Activated effector memory CD4-positive, alpha-beta T cell treated with anti-CD3 and anti-CD28 coated beads, Interleukin-2, amount 50 U/mL, for 16 hours (primary cell): ENCODE results near the gene RAB40A.

Experiments used
- DNase-seq: peaks from one replicate; pipeline ENCODE4 v3.0.0-alpha.2; 2020

RAB40A gene

GRCh38 chrX:103519389-103519788, at the start of gene RAB40A:
Gene RAB40A (minus strand): TSS chrX:103519489. CDS start chrX:103500756, 18,733 bp downstream.
- no peak for DNase-seq

GRCh38 chrX:103565752-103566151, 46.5 kb upstream of the RAB40A start:
- DNase-seq: no peak

DNA sequence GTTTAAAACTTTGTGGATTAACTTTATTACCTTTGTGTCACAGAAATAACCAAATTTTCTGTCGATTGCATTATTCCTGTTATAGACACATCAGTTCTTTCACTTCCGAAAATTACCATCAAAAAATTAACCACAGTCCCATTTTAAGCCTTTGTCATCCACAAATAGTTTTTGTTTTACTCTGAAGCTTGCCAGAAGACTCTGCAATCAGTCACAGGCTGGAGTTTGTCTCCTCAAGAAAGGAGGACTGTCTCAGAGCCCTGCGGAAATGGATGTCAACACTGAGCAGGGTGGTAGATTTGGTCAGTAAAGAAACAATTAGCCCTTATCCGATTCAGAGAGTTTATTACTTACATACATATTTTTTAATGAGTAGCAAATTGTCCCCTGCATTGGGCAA, 45.9 kb upstream of the RAB40A start:
- no peak for DNase-seq

DNA sequence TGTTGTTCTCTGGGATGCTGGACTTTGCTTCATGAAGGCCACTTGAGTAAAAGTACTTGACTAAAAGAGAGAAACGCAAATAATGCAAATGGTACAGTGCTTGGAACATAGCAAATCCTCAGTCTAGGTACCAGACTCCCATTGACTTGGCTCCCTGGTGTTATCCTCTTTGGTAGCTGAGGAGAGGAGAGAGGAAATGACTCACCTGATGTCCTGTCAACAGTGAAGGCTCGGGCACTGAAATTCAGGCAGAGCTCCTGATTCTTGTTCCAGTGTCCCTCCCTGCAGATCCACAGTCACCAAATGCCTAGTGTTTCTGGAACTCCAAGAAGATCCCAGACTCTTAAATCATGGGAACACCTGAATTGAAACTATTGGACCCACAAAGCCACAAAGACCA, 43.5 kb upstream of the RAB40A start:
- DNase-seq: no peak

DNA sequence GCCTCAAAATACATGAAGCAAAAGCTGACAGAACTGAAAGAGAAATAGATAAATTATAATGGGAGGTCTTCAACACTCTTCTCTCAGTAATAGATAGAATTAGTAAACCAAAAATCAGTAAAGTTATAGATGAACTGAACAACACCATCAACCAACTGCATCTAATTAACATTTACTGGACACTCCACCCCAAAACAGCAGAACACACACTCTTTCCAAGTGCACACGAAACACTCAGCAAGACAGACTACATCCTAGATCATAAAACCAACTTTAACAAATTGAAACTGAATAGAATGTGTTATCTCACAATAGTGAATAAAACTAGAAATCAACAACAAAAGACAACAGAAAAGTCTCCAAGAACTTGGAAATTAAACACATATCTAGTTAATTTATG, 41.0 kb upstream of the RAB40A start:
- DNase-seq: no peak

DNA sequence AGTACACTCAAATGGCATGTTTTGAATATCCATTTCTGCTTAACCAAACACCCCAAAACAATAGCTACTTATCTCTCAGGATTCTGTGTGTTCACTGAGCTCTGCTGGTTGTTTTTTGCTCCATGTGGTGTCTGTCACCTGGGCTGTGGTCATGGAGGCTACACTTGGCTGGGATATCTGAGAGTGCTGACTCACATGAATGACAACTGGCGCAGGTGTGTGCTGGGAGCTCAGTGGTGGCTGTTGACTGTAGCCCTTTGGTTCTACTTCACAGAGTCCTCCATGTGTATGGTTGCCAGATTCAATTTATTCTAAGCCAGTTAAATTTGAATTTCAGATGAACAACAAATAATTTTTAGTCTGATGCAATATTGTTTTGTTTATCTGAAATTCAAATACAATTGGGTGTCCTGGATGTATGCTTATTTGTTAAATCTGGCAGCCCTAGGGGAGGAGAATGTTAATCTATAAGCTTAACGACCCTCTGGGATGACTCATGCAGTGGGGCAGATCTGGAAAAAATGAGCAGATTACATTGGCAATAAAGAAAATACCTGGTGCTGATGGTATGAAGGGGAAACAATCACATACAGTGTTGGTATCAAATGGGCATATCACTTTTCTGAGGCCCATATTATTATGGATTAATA, 37.8 kb upstream of the RAB40A start:
- no peak for DNase-seq

- peak; percentile 77 for DNase-seq
Measured at GRCh38 chrX:103554687-103555424, 35.6 kb upstream of the RAB40A start.

- DNase-seq: no peak
Measured at GRCh38 chrX:103552236-103552635, 32.9 kb upstream of the RAB40A start.

DNA sequence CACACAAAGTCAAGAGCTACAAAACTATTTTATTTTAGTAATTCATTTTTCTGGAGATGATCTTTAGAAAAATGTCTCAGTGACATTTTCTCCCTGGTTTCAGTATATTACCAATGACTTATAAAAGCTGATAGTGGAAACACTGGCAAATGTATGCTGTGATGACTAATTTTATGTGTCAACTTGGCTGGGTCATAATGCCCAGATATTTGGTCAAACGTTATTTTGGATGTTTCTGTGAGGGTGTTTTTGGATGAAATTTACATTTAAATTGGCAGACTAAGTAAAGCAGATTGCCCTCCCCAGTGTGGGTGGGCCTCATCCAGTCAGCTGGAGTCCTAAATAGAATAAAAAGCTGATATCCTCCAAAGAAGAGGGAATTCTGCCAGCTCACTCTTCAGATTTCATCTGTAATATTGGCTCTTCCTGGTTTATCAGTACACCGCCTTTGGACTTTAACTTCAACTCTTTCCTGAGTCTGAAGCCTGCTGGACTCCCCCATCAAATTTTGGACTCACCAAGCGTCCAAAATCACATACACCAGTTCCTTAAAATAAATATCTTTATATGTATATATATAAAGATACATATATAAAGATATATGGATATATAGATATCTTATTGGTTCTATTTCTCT, 31.2 kb upstream of the RAB40A start:
- no peak for DNase-seq

- no peak for DNase-seq
Measured at GRCh38 chrX:103549916-103550315, 30.6 kb upstream of the RAB40A start.

- no peak for DNase-seq
Measured at GRCh38 chrX:103540145-103540544, 20.9 kb upstream of the RAB40A start.

DNA sequence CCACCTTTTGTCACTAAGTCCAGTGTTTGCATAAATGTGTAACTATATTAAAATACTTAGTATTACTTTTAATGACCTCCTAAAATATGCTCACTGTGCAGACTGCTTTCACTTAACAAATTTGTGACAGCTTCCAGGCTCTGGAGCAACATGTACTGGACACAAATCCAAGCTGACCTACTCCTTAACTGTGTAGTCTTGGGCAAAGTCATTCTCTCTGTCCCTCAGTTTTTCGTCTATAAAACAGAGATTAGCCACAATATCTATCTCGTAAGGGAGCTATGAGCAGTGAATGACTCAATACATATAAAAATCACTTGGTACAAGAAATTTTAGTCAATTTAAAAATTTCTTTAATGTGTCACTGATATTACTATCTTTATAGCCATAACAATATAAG, 20.4 kb upstream of the RAB40A start:
- no peak for DNase-seq

DNA sequence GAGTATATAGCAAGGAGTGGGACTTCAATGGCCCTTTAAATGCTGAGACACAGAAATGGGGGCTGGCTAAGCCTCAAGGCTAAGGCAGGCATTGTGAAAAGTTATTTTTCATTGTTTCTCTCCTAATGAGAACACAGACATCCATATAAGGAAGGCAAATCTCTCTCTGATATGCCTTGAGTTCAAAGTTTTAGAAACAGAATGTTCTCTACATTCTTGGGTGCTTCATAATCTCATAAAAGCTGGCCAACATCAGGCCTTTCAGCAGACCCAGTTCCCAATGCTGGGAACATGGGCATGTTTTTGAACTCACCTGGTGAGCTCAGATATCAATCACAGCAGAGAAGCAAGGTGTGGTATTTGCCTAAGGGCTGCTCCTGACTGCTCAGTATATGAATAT, 19.4 kb upstream of the RAB40A start:
- DNase-seq: no peak

DNA sequence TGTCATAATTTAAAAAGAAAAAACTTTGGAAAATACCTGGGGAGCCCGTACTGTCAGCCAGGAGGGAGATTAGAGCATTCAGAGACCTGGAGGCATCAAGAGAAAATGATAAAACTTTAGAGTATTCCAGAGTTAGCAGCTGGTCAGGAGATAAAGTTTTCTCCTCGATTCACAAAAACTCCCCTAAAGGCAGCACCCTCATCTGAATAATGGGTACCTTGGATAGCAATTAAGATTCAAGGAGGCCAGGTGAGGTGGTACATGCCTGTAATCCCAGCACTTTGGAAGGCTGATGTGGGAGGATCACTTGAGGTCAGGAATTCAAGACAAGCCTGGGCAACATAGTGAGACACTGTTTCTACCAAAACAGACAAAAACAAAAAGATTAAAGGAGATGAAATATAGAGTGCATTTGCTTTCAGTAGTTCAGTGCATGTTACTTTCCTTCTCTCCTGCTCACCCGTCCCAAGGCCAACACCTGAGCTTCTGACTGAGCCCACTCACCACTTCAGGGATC, 18.6 kb upstream of the RAB40A start:
- DNase-seq: no peak

- DNase-seq: no peak
Measured at GRCh38 chrX:103536732-103537131, 17.4 kb upstream of the RAB40A start.

- DNase-seq: no peak
Measured at GRCh38 chrX:103536071-103536470, 16.8 kb upstream of the RAB40A start.

DNA sequence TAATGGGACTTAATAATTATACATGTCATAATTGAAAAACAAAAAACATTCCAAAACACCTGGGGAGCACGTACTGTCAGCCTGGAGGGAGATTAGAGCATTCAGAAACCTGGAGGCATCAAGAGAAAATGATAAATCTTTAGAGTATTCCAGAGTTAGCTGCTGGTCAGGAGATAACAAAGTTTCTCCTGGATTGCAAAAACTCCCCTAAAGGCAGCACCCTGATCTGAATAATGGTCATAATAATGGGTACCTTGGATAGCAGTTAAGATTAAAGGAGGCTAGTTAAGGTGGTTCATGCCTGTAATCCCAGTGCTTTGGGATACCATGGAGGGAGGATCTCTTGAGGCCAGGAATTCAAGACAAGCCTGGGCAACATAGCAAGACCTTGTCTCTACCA, 15.9 kb upstream of the RAB40A start:
- DNase-seq: no peak

DNA sequence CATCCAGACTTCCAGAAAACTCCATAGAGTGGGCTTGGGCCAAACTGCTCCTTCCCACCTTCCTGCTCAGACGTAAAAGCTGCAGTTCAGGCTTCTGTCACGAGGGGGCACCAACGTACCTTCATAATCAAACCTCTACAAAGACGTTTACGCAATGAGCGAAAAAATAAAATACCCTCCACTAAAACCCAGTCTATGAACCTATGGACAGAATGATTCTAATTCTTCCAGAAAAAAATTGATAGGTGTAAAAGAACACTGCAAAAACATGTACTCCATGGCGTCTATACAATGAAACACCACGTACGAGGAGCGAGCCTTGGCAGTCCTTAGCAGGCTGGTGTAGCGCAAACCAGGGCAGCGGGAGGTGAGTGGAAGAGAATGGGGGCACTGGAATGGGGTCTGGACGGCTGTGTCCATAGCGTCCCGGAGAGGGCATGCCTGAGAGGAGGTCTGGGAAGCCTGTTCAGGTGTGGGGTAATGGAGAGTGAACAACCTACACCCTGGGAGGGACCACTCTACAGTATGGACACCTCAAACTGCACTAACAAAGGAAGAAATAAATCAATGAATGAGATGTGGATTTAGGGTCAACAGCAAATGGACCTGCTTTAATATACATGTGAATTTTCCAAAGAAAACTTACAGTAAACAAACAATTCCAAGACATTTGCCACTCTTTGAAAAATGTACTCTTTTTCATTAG, 14.4 kb upstream of the RAB40A start:
- DNase-seq: peak; percentile 86

GRCh38 chrX:103531002-103531401, 11.7 kb upstream of the RAB40A start:
- no peak for DNase-seq

- DNase-seq: no peak
Measured at GRCh38 chrX:103530545-103530944, 11.3 kb upstream of the RAB40A start.

- DNase-seq: no peak
Measured at GRCh38 chrX:103529550-103529949, 10.3 kb upstream of the RAB40A start.

GRCh38 chrX:103524747-103525146, 5.5 kb upstream of the RAB40A start:
- DNase-seq: no peak

DNA sequence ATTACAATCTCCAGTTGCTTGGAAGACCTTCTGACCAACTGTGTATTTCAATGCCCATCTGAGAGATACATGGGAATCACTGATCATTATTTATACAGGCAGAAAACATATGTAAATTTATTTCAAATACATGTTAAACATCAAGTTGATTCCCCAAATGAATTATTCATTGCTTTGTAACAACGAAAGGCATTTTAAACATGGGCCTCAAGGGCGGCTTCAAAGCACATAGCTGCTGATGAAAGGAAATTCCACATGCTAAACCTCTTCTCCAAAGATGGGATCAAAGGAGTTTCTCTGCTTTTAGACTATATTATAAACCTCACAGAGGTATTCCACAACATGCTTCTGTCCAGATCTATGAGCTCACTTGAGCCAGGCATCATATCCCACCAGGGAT, 4.3 kb upstream of the RAB40A start:
- DNase-seq: no peak
